Fibroblast of peridontal ligament (primary cell): ENCODE results near the gene PDE4A.
"Not testable (repeated sequence)": the region's sequence is repeated elsewhere in the genome, so short reads cannot be mapped to it uniquely, and the experiment has no call there.

Source experiments
- DNase-seq: peaks from one replicate; pipeline ENCODE4 v3.0.0-alpha.2; 2010; ENCODE audit errors: extremely low read depth

Gene PDE4A

GRCh38 chr19:10420444-10421239 lies at the start of gene PDE4A:
PDE4A (plus strand) TSS chr19:10420538; CDS start chr19:10420765, 227 bp downstream.
- no peak for DNase-seq

- DNase-seq = no peak
Observed at GRCh38 chr19:10372690-10373089, 47.6 kb upstream of the PDE4A start.

GRCh38 chr19:10374931-10375330 lies 45.4 kb upstream of the PDE4A start:
- DNase-seq = no peak

- not testable (repeated sequence) for DNase-seq
Observed at GRCh38 chr19:10377140-10377640, 43.1 kb upstream of the PDE4A start.

GRCh38 chr19:10378124-10378523 lies 42.2 kb upstream of the PDE4A start:
- DNase-seq = no peak

GRCh38 chr19:10379880-10380312 lies 40.4 kb upstream of the PDE4A start:
- DNase-seq = no peak

GRCh38 chr19:10380313-10381102 lies 39.8 kb upstream of the PDE4A start, which contains the start of gene TYK2:
TYK2 (minus strand) TSS chr19:10380572; CDS start chr19:10378406, 2,166 bp downstream.
- DNase-seq = peak; percentile 98

- DNase-seq = not testable (repeated sequence)
Observed at GRCh38 chr19:10383223-10383499, 37.2 kb upstream of the PDE4A start.

GRCh38 chr19:10384580-10384979 lies 35.8 kb upstream of the PDE4A start:
- DNase-seq = no peak

GRCh38 chr19:10388957-10389356 lies 31.4 kb upstream of the PDE4A start:
- DNase-seq = peak; percentile 83

- DNase-seq = no peak
Observed at GRCh38 chr19:10389863-10390262, 30.5 kb upstream of the PDE4A start.

GRCh38 chr19:10390652-10391286 lies 29.6 kb upstream of the PDE4A start:
- peak; percentile 53 for DNase-seq

GRCh38 chr19:10392120-10392519 lies 28.2 kb upstream of the PDE4A start:
- no peak for DNase-seq

GRCh38 chr19:10393137-10393536 lies 27.2 kb upstream of the PDE4A start:
- no peak for DNase-seq

GRCh38 chr19:10395003-10395402 lies 25.3 kb upstream of the PDE4A start:
- DNase-seq = no peak

GRCh38 chr19:10395436-10395835 lies 24.9 kb upstream of the PDE4A start:
- DNase-seq = no peak

GRCh38 chr19:10395917-10396316 lies 24.4 kb upstream of the PDE4A start:
- no peak for DNase-seq

- DNase-seq = no peak
Observed at GRCh38 chr19:10398819-10399218, 21.5 kb upstream of the PDE4A start.

- DNase-seq = not testable (repeated sequence)
Observed at GRCh38 chr19:10399340-10399739, 21.0 kb upstream of the PDE4A start.

- no peak for DNase-seq
Observed at GRCh38 chr19:10399878-10400277, 20.5 kb upstream of the PDE4A start.

GRCh38 chr19:10402441-10403038 lies 17.8 kb upstream of the PDE4A start:
- DNase-seq = no peak
